Activated naive CD4-positive, alpha-beta T cell treated with Interleukin-2 at 50 U/mL for 16 hours (primary cell): Measurements from ENCODE around the gene NT5M.

Source experiments
- DNase-seq: peaks from one replicate; pipeline ENCODE4 v3.0.0-alpha.2; 2020

Gene NT5M

GRCh38 chr17:17343896-17344506 lies 40.8 kb downstream of the NT5M start:
- no peak for DNase-seq

- no peak for DNase-seq
These were observed 41.5 kb downstream of the NT5M start for GRCh38 chr17:17344507-17345293.

- no peak for DNase-seq
These were observed 42.1 kb downstream of the NT5M start for GRCh38 chr17:17345294-17345597.

GRCh38 chr17:17345686-17346427 lies 42.7 kb downstream of the NT5M start:
- DNase-seq = no peak

- DNase-seq = no peak
These were observed 43.5 kb downstream of the NT5M start for GRCh38 chr17:17346428-17347233.

- DNase-seq = no peak
These were observed 44.2 kb downstream of the NT5M start for GRCh38 chr17:17347234-17347955.

GRCh38 chr17:17347956-17348871 lies 45.0 kb downstream of the NT5M start:
- no peak for DNase-seq

GRCh38 chr17:17348872-17349723 lies 45.9 kb downstream of the NT5M start:
- no peak for DNase-seq

GRCh38 chr17:17349724-17350106 lies 46.5 kb downstream of the NT5M start:
- DNase-seq = no peak

GRCh38 chr17:17350491-17351355 lies 47.5 kb downstream of the NT5M start:
- no peak for DNase-seq

GRCh38 chr17:17351356-17351891 lies 48.3 kb downstream of the NT5M start:
- DNase-seq = no peak

- no peak for DNase-seq
These were observed 49.0 kb downstream of the NT5M start for GRCh38 chr17:17351901-17352781.

GRCh38 chr17:17352836-17353624 lies 49.9 kb downstream of the NT5M start:
- DNase-seq = no peak

- DNase-seq = no peak
These were observed 50.7 kb downstream of the NT5M start for GRCh38 chr17:17353625-17354484.

- DNase-seq = peak; percentile 74
These were observed 51.6 kb downstream of the NT5M start for GRCh38 chr17:17354560-17355349.
